ENCODE measurements around the gene CDKAL1. TPM values are rescaled to one million over a fixed set of nuclear protein-coding genes. Genes with fewer than 3 reads are reported as not detected.

CDKAL1 gene
- total RNA-seq, 1 experiment from 2014 or later = 20.6 TPM

GRCh38 chr6:21107796-21108195 is 573.5 kb downstream of the CDKAL1 start:
- ATAC-seq (no peak), DNase-seq (ENCODE audit: low spot score) (no peak)
- no peaks in the 10 kb centered on the region for H3K27me3 Mint-ChIP-seq (ENCODE audit: low read depth)
- no peaks in the 10 kb centered on the region for H3K9me3 Mint-ChIP-seq
- TF ChIP-seq MYBL2 (CRISPR knock-in tag; IDR thresholded peaks at IDR 0.05) (no peak), FOXJ3 (CRISPR knock-in tag; IDR thresholded peaks at IDR 0.05; ENCODE audit: borderline replicate concordance) (no peak), ZNF425 (CRISPR knock-in tag; conservative IDR thresholded peaks at IDR 0.05) (no peak), RORB (CRISPR knock-in tag; IDR thresholded peaks at IDR 0.05) (no peak), GRHL2 (CRISPR knock-in tag; IDR thresholded peaks at IDR 0.05; ENCODE audit: insufficient replicate concordance, severe bottlenecking) (no peak), ZNF396 (CRISPR knock-in tag; IDR thresholded peaks at IDR 0.05; ENCODE audit: borderline replicate concordance) (no peak), ZNF671 (CRISPR knock-in tag; IDR thresholded peaks at IDR 0.05) (no peak)
- TF ChIP-seq, protein P1, sequence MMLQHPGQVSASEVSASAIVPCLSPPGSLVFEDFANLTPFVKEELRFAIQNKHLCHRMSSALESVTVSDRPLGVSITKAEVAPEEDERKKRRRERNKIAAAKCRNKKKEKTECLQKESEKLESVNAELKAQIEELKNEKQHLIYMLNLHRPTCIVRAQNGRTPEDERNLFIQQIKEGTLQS (CRISPR knock-in tag; conservative IDR thresholded peaks at IDR 0.05) = no peak
- TF ChIP-seq, protein P2, sequence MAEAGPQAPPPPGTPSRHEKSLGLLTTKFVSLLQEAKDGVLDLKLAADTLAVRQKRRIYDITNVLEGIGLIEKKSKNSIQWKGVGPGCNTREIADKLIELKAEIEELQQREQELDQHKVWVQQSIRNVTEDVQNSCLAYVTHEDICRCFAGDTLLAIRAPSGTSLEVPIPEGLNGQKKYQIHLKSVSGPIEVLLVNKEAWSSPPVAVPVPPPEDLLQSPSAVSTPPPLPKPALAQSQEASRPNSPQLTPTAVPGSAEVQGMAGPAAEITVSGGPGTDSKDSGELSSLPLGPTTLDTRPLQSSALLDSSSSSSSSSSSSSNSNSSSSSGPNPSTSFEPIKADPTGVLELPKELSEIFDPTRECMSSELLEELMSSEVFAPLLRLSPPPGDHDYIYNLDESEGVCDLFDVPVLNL (CRISPR knock-in tag; IDR thresholded peaks at IDR 0.05; ENCODE audit: borderline replicate concordance, low read depth) = no peak
- CTCF ChIA-PET = no interaction called here
- H3K36me3 Mint-ChIP-seq = no peaks in the 10 kb centered on the region
- POLR2A ChIA-PET = no interaction called here
- no peak overlapping the region for H3K27ac Mint-ChIP-seq
- H3K4me3 Mint-ChIP-seq = no peak overlapping the region
- peaks cover 43% of the 10 kb centered on the region for H3K4me1 Mint-ChIP-seq

- H3K27ac Mint-ChIP-seq = 0 out of 2 replicates have a peak overlapping the region, but pooled peaks have one; percentile 5
- H3K4me3 Mint-ChIP-seq = no peak overlapping the region
- TF ChIP-seq, protein P2 (CRISPR knock-in tag; IDR thresholded peaks at IDR 0.05; ENCODE audit: borderline replicate concordance, low read depth) = no peak
- H3K27me3 Mint-ChIP-seq (ENCODE audit: low read depth) = no peaks in the 10 kb centered on the region
- ChIA-PET POLR2A (no interaction called here), CTCF (no interaction called here)
- H3K36me3 Mint-ChIP-seq = no peaks in the 10 kb centered on the region
- no peak for DNase-seq (ENCODE audit: low spot score)
- no peaks in the 10 kb centered on the region for H3K9me3 Mint-ChIP-seq
- no peak for ATAC-seq
- H3K4me1 Mint-ChIP-seq = peaks cover 35% of the 10 kb centered on the region
Measured at GRCh38 chr6:21109391-21110178, 575.3 kb downstream of the CDKAL1 start.

DNA sequence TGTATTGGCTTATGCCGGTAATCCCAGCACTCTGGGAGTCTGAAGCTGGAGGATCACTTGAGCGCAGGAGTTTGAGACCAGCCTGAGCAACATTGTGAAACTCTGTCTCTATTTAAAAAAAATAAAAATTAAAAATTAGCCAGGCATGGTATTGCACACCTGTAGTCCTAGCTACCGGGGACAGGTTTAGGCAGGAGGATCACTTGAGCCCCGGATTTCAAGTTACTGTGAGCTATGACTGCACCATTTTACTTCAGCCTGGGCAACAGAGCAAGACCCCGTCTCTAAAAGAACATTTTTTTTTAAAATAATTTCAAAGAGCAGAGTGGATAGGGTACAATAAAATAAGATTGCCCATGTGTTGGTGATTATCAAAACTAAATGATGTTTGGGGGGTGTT is 576.4 kb downstream of the CDKAL1 start:
- ATAC-seq (no peak), DNase-seq (ENCODE audit: low spot score) (no peak)
- H3K27ac Mint-ChIP-seq = no peak overlapping the region
- CTCF ChIA-PET = no interaction called here
- H3K9me3 Mint-ChIP-seq = no peaks in the 10 kb centered on the region
- POLR2A ChIA-PET = no interaction called here
- H3K4me1 Mint-ChIP-seq = peaks cover 34% of the 10 kb centered on the region
- H3K27me3 Mint-ChIP-seq (ENCODE audit: low read depth) = no peaks in the 10 kb centered on the region
- TF ChIP-seq, protein P3, sequence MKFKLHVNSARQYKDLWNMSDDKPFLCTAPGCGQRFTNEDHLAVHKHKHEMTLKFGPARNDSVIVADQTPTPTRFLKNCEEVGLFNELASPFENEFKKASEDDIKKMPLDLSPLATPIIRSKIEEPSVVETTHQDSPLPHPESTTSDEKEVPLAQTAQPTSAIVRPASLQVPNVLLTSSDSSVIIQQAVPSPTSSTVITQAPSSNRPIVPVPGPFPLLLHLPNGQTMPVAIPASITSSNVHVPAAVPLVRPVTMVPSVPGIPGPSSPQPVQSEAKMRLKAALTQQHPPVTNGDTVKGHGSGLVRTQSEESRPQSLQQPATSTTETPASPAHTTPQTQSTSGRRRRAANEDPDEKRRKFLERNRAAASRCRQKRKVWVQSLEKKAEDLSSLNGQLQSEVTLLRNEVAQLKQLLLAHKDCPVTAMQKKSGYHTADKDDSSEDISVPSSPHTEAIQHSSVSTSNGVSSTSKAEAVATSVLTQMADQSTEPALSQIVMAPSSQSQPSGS (CRISPR knock-in tag; IDR thresholded peaks at IDR 0.05; ENCODE audit: borderline replicate concordance, low read depth) = no peak
- peak; percentile 65; the same call in 1 of the 2 replicates for TF ChIP-seq ZNF121 (CRISPR knock-in tag; IDR thresholded peaks at IDR 0.05)
- H3K4me3 Mint-ChIP-seq = no peak overlapping the region
- no peaks in the 10 kb centered on the region for H3K36me3 Mint-ChIP-seq
